SK-N-SH (cell line): ENCODE measurements around the gene RREB1. TPM values are rescaled to one million over a fixed set of nuclear protein-coding genes. Genes with fewer than 3 reads are reported as not detected.

ENCODE experiments used
- CTCF ChIA-PET: fragments of 300-600, 350-600 bp; formaldehyde crosslinking; extraction: SDS; loops from one replicate; lab custom pipeline; 2021; lab: Yijun Ruan, JAX
- POLR2A ChIA-PET: fragments of 350-600 bp; sonication (Branson Sonifier 250); formaldehyde crosslinking; extraction: SDS; loops from one replicate; lab custom pipeline; 2020; ENCODE audit warnings: antibody characterized with exemption, inconsistent platforms; lab: Yijun Ruan, JAX
- DNase-seq: peaks from one replicate; pipeline ENCODE4 v3.0.0; 2012
- H2AFZ ChIP-seq: fragments of 200-600 bp; sonication (generic); 2 replicates; pipeline ENCODE4 v1.8.1; 2016; ENCODE audit warnings: antibody characterized with exemption, mild to moderate bottlenecking, low read depth
- H3F3A ChIP-seq: fragments of 200-600 bp; sonication (generic); replicated peaks from 2 replicates; pipeline ENCODE3; 2016; ENCODE audit warnings: antibody characterized with exemption, mild to moderate bottlenecking; ENCODE audit not compliant: insufficient read depth
- H3K27ac ChIP-seq, 2 experiments: fragments of 200-500 bp in 1 of 2; fragments of 200-600 bp in 1 of 2; sonication (Bioruptor generic) in 1 of 2; sonication (generic), shearing (Covaris generic) in 1 of 2; 2 replicates each; pipeline versions ENCODE4 v1.5.1 to v1.6.1; 2014 to 2016; ENCODE audit warnings: low read depth in 2 of 2, inconsistent platforms in 1 of 2, low read length in 1 of 2, mild to moderate bottlenecking in 1 of 2, mixed read lengths in 1 of 2
- H3K27me3 ChIP-seq: fragments of 200-600 bp; sonication (generic), shearing (Covaris generic); 2 replicates; pipeline ENCODE4 v1.6.1; 2016; ENCODE audit warnings: mixed run types; ENCODE audit not compliant: insufficient read depth
- H3K36me3 ChIP-seq, 2 experiments: fragments of 200-500 bp in 1 of 2; fragments of 200-600 bp in 1 of 2; sonication (Bioruptor generic) in 1 of 2; sonication (generic) in 1 of 2; replicated peaks in 1 of 2; 2 replicates each; pipeline versions ENCODE3 to v1.5.1; 2014 to 2016; ENCODE audit warnings: low read length in 1 of 2, mild to moderate bottlenecking in 1 of 2; ENCODE audit not compliant: insufficient read depth in 2 of 2, control insufficient read depth in 1 of 2
- H3K4me1 ChIP-seq, 2 experiments: fragments of 200-500 bp in 1 of 2; fragments of 200-600 bp in 1 of 2; sonication (Bioruptor generic) in 1 of 2; sonication (generic), shearing (Covaris generic) in 1 of 2; 2 replicates each; pipeline versions ENCODE4 v1.5.1 to v1.6.1; 2014 to 2016; ENCODE audit warnings: low read depth in 1 of 2, low read length in 1 of 2, mixed run types in 1 of 2; ENCODE audit not compliant: insufficient read depth in 2 of 2, control insufficient read depth in 1 of 2
- H3K4me2 ChIP-seq: fragments of 200-600 bp; sonication (generic), shearing (Covaris generic); 2 replicates; pipeline ENCODE4 v1.6.1; 2017; ENCODE audit warnings: mixed run types
- H3K4me3 ChIP-seq, 2 experiments: fragments of 200-500 bp in 1 of 2; fragments of 200-600 bp in 1 of 2; sonication (Bioruptor generic) in 1 of 2; sonication (generic), shearing (Covaris generic) in 1 of 2; 2 replicates each; pipeline versions ENCODE4 v1.5.1 to v1.8.1; 2014 to 2016; ENCODE audit warnings: low read depth in 2 of 2, inconsistent platforms in 1 of 2, low read length in 1 of 2, mild to moderate bottlenecking in 1 of 2, mixed read lengths in 1 of 2, moderate library complexity in 1 of 2
- H3K79me2 ChIP-seq: fragments of 200-600 bp; sonication (generic); 2 replicates; pipeline ENCODE4 v1.8.1; 2017; ENCODE audit warnings: mild to moderate bottlenecking; ENCODE audit not compliant: insufficient read depth
- H3K9ac ChIP-seq: fragments of 200-600 bp; sonication (generic); 2 replicates; pipeline ENCODE4 v1.6.1; 2017; ENCODE audit warnings: mixed run types
- H3K9me2 ChIP-seq: fragments of 200-600 bp; sonication (generic); 2 replicates; pipeline ENCODE4 v1.6.1; 2017; ENCODE audit warnings: mixed run types
- H3K9me3 ChIP-seq: fragments of 200-600 bp; sonication (generic); 2 replicates; pipeline ENCODE4 v1.6.1; 2017; ENCODE audit warnings: mixed run types, mild to moderate bottlenecking, moderate library complexity
- H4K20me1 ChIP-seq: fragments of 200-600 bp; sonication (generic); 2 replicates; pipeline ENCODE4 v1.6.1; 2017; ENCODE audit warnings: mild to moderate bottlenecking, mixed run types; ENCODE audit not compliant: insufficient read depth
- CHD2 ChIP-seq: fragments of 150-350 bp; IDR thresholded peaks from 2 replicates; pipeline ENCODE4 v1.6.1; 2018; ENCODE audit warnings: low read length; ENCODE audit not compliant: partially characterized antibody
- ELF1 ChIP-seq: IDR thresholded peaks from 2 replicates; pipeline ENCODE4 v1.4.0; 2012
- EZH2phosphoT487 ChIP-seq: fragments of 200-600 bp; sonication (generic); IDR thresholded peaks from 2 replicates; pipeline ENCODE4 v1.6.1; 2017; ENCODE audit warnings: low read depth, mixed run types, mild to moderate bottlenecking, antibody characterized with exemption, moderate library complexity, borderline replicate concordance
- FOSL2 ChIP-seq: IDR thresholded peaks from 2 replicates; pipeline ENCODE4 v1.4.0; 2012; ENCODE audit warnings: low read depth, mild to moderate bottlenecking, moderate library complexity, borderline replicate concordance
- FOXM1 ChIP-seq: IDR thresholded peaks from 2 replicates; pipeline ENCODE4 v1.4.0; 2012; ENCODE audit warnings: low read depth, mild to moderate bottlenecking
- GABPA ChIP-seq: IDR thresholded peaks from 2 replicates; pipeline ENCODE4 v1.4.0; 2012; ENCODE audit warnings: low read depth, mild to moderate bottlenecking
- GATA2 ChIP-seq: sonication (generic); formaldehyde crosslinking; IDR thresholded peaks from 2 replicates; pipeline ENCODE4 v1.5.0; 2020; ENCODE audit warnings: mild to moderate bottlenecking, missing genetic modification reagents
- JUND ChIP-seq: IDR thresholded peaks from 2 replicates; pipeline ENCODE4 v1.4.0; 2012
- MAX ChIP-seq: IDR thresholded peaks from 2 replicates; pipeline ENCODE4 v1.4.0; 2012; ENCODE audit warnings: low read depth
- MXI1 ChIP-seq: IDR thresholded peaks from 2 replicates; pipeline ENCODE4 v1.6.1; 2012; ENCODE audit warnings: mild to moderate bottlenecking, low read depth, low read length, improper control_type of control experiment
- PBX3 ChIP-seq: IDR thresholded peaks from 2 replicates; pipeline ENCODE4; 2012
- RCOR1 ChIP-seq: fragments of 150-350 bp; IDR thresholded peaks from 2 replicates; pipeline ENCODE4 v1.6.1; 2017; ENCODE audit warnings: antibody characterized with exemption, low read length
- REST ChIP-seq: IDR thresholded peaks from 2 replicates; pipeline ENCODE4 v1.6.1; 2012; ENCODE audit warnings: mild to moderate bottlenecking, low read depth, low read length, moderate library complexity
- RFX5 ChIP-seq: IDR thresholded peaks from 2 replicates; pipeline ENCODE4 v1.6.1; 2012; ENCODE audit warnings: mild to moderate bottlenecking, improper control_type of control experiment, low read length
- RXRA ChIP-seq: IDR thresholded peaks from 2 replicates; pipeline ENCODE4 v1.4.0; 2012; ENCODE audit warnings: low read depth, mild to moderate bottlenecking, borderline replicate concordance
- SIN3A ChIP-seq: IDR thresholded peaks from 2 replicates; pipeline ENCODE4 v1.6.1; 2012; ENCODE audit warnings: low read depth, mild to moderate bottlenecking, low read length, moderate library complexity, borderline replicate concordance
- TAF1 ChIP-seq: IDR thresholded peaks from 2 replicates; pipeline ENCODE4 v1.6.1; 2012; ENCODE audit warnings: low read depth, mild to moderate bottlenecking, low read length, moderate library complexity, borderline replicate concordance
- TCF12 ChIP-seq: IDR thresholded peaks from 2 replicates; pipeline ENCODE4 v1.4.0; 2012
- TEAD4 ChIP-seq: IDR thresholded peaks from 2 replicates; pipeline ENCODE4 v1.4.0; 2012; ENCODE audit warnings: mild to moderate bottlenecking, borderline replicate concordance; ENCODE audit not compliant: insufficient read depth
- WGBS: methylation state at CpG from one replicate; pipeline ENCODE4 v1.1.6; 2017; ENCODE audit warnings: low lambda C conversion rate; 5-methylcytosine and 5-hydroxymethylcytosine counted together
- polyA plus RNA-seq, 3 experiments: library from polyadenylated mRNA; depleted of rRNA; stranded (reverse); fragments of >200 nt; gene quantifications; 2 replicates each; pipeline ENCODE4 v1.2.3, GENCODE V29; 2012
- TF ChIP-seq, protein P1 (sequence below): fragments of 150-350 bp; IDR thresholded peaks from 2 replicates; pipeline ENCODE4 v1.6.1; 2016; ENCODE audit warnings: mild to moderate bottlenecking, low read depth, low read length

The RREB1 gene
- polyA plus RNA-seq, 1 of the 3 experiments (the other 2 are of a cell fraction) = 2.0 TPM

GRCh38 chr6:7108964-7109836 is 1.4 kb downstream of the RREB1 start:
- WGBS = 4% methylated on average over 14 of the region's 86 CpGs
- DNase-seq = peak; percentile 44
- H3K9ac ChIP-seq = peak overlapping the region; percentile 95
- peak overlapping the region in 1 of 2 experiments; percentile 64; a peak in 3 of 4 replicates for H3K27ac ChIP-seq
- H3K79me2 ChIP-seq = peaks cover 53% of the 10 kb centered on the region
- H3K9me3 ChIP-seq = no peaks in the 10 kb centered on the region
- H3K4me1 ChIP-seq = peaks cover 6 to 28% of the 10 kb centered on the region in 2 experiments; a peak in 2 of 4 replicates
- peaks cover 5% of the 10 kb centered on the region for H3F3A ChIP-seq
- ChIA-PET CTCF (no interaction called here), POLR2A (interaction anchor here (0.6 kb wide), 1 partner anchor 44 kb away, joined by 4 read pairs; no protein-coding TSS in a partner anchor)
- peak overlapping the region; percentile 89 to 100 for H3K4me3 ChIP-seq
- no peaks in the 10 kb centered on the region for H3K36me3 ChIP-seq
- H3K9me2 ChIP-seq = no peaks in the 10 kb centered on the region
- peak overlapping the region; percentile 40; the same call in 1 of the 2 replicates for H2AFZ ChIP-seq
- no peak for TF ChIP-seq JUND
- no peak for TF ChIP-seq EZH2phosphoT487
- TF ChIP-seq SIN3A = no peak
- TF ChIP-seq FOXM1 = no peak
- no peak for TF ChIP-seq RFX5
- no peak for TF ChIP-seq REST
- no peak for TF ChIP-seq ELF1
- TF ChIP-seq TEAD4 = no peak
- H3K4me2 ChIP-seq = peak overlapping the region; percentile 83
- peaks cover 46% of the 10 kb centered on the region for H4K20me1 ChIP-seq
- H3K27me3 ChIP-seq = no peaks in the 10 kb centered on the region

DNA sequence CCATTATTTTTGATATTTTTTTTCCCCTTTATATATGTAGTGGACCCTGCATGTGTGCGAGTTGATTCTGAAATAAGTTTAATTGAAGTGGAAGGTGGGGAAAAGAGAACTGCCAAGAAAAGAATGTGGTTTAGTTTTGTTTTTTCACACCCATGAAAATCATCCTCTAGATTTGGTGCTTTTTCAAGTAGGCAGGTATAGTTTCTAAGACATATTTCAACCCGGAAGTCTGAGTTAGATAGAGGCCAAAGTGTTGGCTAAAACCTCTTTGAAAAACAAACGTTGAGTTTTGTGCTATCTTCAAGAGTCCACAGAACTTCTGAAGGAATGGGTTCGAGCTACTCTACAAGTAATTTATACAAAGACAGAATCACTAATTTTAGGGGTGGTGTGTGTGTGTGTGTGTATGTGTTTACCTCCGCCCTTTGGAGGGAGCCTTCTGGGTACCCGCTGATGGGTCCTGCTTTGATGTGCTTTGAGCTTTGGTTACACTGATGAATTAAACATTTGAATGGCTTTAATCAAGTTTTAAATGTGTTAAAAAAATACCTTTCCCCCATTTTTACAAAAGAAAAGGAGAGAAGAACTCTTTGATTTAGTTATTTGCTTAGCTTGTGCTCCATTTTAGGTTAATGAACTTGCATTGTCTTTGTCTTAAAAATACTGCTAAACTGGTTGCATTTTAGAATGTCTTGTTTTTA is 2.5 kb downstream of the RREB1 start:
- Histone ChIP-seq H3K27ac (0 out of 4 replicates have a peak overlapping the region, but pooled peaks of 1 of the 2 experiments have one; percentile 35), H3K9ac (peak overlapping the region; percentile 95; the same call in 1 of the 2 replicates), H3K4me1 (peaks cover 6 to 32% of the 10 kb centered on the region in 2 experiments; a peak in 2 of 4 replicates), H3K9me3 (no peaks in the 10 kb centered on the region), H3K79me2 (peaks cover 63% of the 10 kb centered on the region), H3F3A (peaks cover 5% of the 10 kb centered on the region), H4K20me1 (peaks cover 56% of the 10 kb centered on the region), H3K36me3 (no peaks in the 10 kb centered on the region), H3K9me2 (no peaks in the 10 kb centered on the region), H3K27me3 (no peaks in the 10 kb centered on the region), H3K4me3 (peak overlapping the region; percentile 89 to 100; a peak in 3 of 4 replicates), H2AFZ (0 out of 2 replicates have a peak overlapping the region, but pooled peaks have one; percentile 40), H3K4me2 (peak overlapping the region; percentile 83)
- ChIA-PET POLR2A (no interaction called here), CTCF (no interaction called here)
- WGBS = 70% methylated on average over 6 of the region's 6 CpGs
- no peak for DNase-seq
- TF ChIP-seq FOSL2 (no peak), SIN3A (no peak), TAF1 (no peak), PBX3 (no peak), GATA2 (CRISPR knock-in tag) (no peak), RCOR1 (no peak), RXRA (no peak), MXI1 (no peak), TCF12 (no peak), MAX (no peak), GABPA (no peak), CHD2 (no peak), JUND (no peak)
- TF ChIP-seq, protein P1, sequence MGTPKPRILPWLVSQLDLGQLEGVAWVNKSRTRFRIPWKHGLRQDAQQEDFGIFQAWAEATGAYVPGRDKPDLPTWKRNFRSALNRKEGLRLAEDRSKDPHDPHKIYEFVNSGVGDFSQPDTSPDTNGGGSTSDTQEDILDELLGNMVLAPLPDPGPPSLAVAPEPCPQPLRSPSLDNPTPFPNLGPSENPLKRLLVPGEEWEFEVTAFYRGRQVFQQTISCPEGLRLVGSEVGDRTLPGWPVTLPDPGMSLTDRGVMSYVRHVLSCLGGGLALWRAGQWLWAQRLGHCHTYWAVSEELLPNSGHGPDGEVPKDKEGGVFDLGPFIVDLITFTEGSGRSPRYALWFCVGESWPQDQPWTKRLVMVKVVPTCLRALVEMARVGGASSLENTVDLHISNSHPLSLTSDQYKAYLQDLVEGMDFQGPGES = no peak
